Measurements from ENCODE around the gene C3orf80.

DNA sequence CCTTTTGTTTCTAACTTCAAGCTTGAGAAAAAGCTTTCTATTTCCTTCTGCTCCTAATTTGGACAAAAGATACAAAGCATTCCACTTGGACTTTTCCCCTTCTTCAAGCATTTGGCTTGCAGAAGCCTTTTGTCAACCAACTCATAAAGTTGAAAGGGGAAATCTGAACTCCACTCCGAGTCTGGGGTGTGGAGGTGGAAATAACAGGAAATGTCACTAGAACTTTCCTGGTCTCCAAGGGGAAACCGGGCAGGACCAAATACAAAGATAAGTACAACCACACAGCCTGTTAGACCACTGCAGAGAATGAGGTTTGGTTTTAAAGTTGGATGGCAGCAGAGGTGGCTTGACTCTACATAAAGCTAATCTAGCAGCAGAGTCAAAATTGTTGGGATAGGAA lies 4.2 kb upstream of the C3orf80 start:
- TF ChIP-seq, protein P1, sequence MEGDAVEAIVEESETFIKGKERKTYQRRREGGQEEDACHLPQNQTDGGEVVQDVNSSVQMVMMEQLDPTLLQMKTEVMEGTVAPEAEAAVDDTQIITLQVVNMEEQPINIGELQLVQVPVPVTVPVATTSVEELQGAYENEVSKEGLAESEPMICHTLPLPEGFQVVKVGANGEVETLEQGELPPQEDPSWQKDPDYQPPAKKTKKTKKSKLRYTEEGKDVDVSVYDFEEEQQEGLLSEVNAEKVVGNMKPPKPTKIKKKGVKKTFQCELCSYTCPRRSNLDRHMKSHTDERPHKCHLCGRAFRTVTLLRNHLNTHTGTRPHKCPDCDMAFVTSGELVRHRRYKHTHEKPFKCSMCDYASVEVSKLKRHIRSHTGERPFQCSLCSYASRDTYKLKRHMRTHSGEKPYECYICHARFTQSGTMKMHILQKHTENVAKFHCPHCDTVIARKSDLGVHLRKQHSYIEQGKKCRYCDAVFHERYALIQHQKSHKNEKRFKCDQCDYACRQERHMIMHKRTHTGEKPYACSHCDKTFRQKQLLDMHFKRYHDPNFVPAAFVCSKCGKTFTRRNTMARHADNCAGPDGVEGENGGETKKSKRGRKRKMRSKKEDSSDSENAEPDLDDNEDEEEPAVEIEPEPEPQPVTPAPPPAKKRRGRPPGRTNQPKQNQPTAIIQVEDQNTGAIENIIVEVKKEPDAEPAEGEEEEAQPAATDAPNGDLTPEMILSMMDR (IDR thresholded peaks at IDR 0.05 in 2 of 3, conservative IDR thresholded peaks at IDR 0.05 in 1 of 3; ENCODE audit: borderline replicate concordance in 1 of 3, insufficient read depth in 1 of 3, low read depth in 2 of 3, low read length in 2 of 3), result no peak
- TF ChIP-seq YY1 (IDR thresholded peaks at IDR 0.05; ENCODE audit: extremely low read depth, insufficient replicate concordance, low read depth, low read length), result no peak
- no peak for TF ChIP-seq POLR2A (IDR thresholded peaks at IDR 0.05; ENCODE audit: borderline replicate concordance, extremely low read depth, insufficient read depth, insufficient read length)
- TF ChIP-seq ZNF274 (IDR thresholded peaks at IDR 0.05; ENCODE audit: low read depth, low read length), result no peak
- TF ChIP-seq TCF7L2 (IDR thresholded peaks at IDR 0.05; ENCODE audit: borderline replicate concordance, extremely low read depth, insufficient read depth, insufficient read length), result no peak
- TF ChIP-seq CBX3 (IDR thresholded peaks at IDR 0.05; ENCODE audit: low read depth), result no peak
- TF ChIP-seq, protein P2, sequence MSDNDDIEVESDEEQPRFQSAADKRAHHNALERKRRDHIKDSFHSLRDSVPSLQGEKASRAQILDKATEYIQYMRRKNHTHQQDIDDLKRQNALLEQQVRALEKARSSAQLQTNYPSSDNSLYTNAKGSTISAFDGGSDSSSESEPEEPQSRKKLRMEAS (IDR thresholded peaks at IDR 0.05), result no peak
- no peak for TF ChIP-seq EZH2phosphoT487 (IDR thresholded peaks at IDR 0.05; ENCODE audit: borderline replicate concordance)
- TF ChIP-seq SIN3A (IDR thresholded peaks at IDR 0.05; ENCODE audit: low read depth), result no peak
- TF ChIP-seq FOSL1 (IDR thresholded peaks at IDR 0.05; ENCODE audit: low read depth), result no peak
- TF ChIP-seq RAD21 (IDR thresholded peaks at IDR 0.05; ENCODE audit: low read depth), result no peak
- no peak for TF ChIP-seq POLR2AphosphoS5 (IDR thresholded peaks at IDR 0.05; ENCODE audit: low read depth, low read length)
- no peak for TF ChIP-seq JUND (IDR thresholded peaks at IDR 0.05)
- TF ChIP-seq, protein P3, sequence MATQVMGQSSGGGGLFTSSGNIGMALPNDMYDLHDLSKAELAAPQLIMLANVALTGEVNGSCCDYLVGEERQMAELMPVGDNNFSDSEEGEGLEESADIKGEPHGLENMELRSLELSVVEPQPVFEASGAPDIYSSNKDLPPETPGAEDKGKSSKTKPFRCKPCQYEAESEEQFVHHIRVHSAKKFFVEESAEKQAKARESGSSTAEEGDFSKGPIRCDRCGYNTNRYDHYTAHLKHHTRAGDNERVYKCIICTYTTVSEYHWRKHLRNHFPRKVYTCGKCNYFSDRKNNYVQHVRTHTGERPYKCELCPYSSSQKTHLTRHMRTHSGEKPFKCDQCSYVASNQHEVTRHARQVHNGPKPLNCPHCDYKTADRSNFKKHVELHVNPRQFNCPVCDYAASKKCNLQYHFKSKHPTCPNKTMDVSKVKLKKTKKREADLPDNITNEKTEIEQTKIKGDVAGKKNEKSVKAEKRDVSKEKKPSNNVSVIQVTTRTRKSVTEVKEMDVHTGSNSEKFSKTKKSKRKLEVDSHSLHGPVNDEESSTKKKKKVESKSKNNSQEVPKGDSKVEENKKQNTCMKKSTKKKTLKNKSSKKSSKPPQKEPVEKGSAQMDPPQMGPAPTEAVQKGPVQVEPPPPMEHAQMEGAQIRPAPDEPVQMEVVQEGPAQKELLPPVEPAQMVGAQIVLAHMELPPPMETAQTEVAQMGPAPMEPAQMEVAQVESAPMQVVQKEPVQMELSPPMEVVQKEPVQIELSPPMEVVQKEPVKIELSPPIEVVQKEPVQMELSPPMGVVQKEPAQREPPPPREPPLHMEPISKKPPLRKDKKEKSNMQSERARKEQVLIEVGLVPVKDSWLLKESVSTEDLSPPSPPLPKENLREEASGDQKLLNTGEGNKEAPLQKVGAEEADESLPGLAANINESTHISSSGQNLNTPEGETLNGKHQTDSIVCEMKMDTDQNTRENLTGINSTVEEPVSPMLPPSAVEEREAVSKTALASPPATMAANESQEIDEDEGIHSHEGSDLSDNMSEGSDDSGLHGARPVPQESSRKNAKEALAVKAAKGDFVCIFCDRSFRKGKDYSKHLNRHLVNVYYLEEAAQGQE (IDR thresholded peaks at IDR 0.05; ENCODE audit: low read depth), result no peak

All from HCT116 (cell line).